GM18505 (cell line): ENCODE data around the gene TOM1L2.

Experiments
- ATAC-seq: cut with Tn5 transposase; IDR thresholded peaks from one replicate; pipeline ENCODE4 v1.9.1; 2021; ENCODE audit not compliant: unreplicated experiment
- POLR2A ChIP-seq: IDR thresholded peaks from 4 replicates; pipeline ENCODE4 v1.6.1; 2011; ENCODE audit warnings: borderline replicate concordance; ENCODE audit not compliant: insufficient read depth, insufficient read length; ENCODE audit errors: extremely low read depth

Gene TOM1L2

DNA sequence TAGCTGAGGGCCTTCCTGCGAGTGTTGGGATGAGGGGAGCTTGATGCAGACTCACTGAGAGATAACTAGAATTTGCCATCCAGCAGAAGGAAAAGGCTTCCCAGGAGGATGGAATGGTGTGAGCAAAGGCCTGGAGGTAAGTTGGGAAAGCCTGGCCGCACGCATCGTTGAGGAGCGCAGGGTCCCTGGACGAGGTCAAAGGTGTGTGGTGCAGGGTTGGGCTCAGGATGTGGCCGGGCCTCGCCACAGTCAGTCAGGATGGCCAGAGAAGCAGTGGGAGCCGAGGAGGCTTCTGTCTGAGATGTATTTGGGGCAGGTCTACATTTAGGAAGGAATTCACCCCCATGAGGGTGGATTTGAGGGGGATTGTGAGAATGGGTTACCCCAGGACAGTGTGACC is 16.9 kb upstream of the TOM1L2 start:
- no peak for ATAC-seq
- TF ChIP-seq POLR2A = no peak

- no peak for ATAC-seq
- TF ChIP-seq POLR2A = no peak
Measured at GRCh38 chr17:17988427-17988945, 16.3 kb upstream of the TOM1L2 start.

- no peak for ATAC-seq
- no peak for TF ChIP-seq POLR2A
Measured at GRCh38 chr17:17987901-17988300, 15.7 kb upstream of the TOM1L2 start.

- no peak for TF ChIP-seq POLR2A
- ATAC-seq = no peak
Measured at GRCh38 chr17:17987187-17987896, 15.1 kb upstream of the TOM1L2 start.

DNA sequence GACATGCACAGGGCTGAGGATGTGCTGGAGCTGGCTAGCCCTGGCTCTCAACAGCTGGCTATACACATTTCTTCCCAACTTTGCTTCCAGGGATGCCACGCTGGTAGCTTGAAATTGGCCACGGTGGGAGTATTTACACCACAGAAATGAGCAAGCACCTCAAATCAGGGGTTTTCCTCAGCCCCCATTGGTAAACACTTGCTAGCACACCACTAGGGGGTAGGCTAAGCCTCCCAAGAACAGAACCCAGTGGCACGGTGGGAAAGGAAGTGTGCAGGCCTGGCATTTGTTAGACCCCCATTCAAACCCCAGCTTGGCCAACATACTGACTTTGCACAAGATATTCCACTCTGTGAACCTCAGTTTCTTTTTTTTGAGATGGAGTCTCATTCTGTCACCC is 13.4 kb upstream of the TOM1L2 start:
- ATAC-seq = no peak
- no peak for TF ChIP-seq POLR2A

DNA sequence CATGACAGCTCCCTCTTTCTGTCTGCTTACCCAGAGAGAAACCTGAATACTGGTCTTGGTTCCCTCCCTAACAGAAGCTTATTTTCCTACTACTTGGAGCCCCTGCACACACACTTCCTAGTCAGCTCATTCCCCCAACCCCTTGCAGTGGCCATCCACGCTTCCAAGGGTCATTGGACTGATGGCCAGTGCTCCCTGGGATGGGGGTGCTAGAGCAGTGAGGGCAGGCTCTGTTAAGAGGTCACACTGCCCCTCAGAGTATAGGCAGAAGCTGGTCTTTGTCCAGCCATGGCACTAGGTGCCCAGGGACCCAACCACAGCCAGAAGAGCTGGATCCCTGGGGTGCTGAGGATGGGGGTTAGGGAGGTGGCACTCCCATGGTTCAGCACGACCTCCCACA is 13.0 kb upstream of the TOM1L2 start:
- no peak for ATAC-seq
- no peak for TF ChIP-seq POLR2A

DNA sequence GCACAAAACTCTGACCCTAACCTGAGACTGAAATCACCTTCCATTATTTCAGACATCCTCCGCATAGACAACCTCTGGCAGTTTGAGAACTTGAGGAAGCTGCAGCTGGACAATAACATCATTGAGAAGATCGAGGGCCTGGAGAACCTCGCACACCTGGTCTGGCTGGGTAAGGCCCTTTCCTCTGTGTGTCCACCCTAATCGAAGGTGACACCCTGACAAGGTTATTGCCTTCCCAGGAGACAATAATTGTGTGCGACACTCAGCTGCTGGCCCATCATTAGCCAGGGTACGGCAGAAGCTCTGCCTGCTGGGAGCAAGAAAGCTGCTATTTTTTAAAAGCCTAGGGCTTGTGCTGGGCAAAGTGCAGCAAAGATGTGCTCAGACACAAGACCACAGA is 11.6 kb upstream of the TOM1L2 start:
- TF ChIP-seq POLR2A = no peak
- no peak for ATAC-seq

- TF ChIP-seq POLR2A = no peak
- ATAC-seq = no peak
Measured at GRCh38 chr17:17983376-17983775, 11.2 kb upstream of the TOM1L2 start.

- no peak for ATAC-seq
- TF ChIP-seq POLR2A = no peak
Measured at GRCh38 chr17:17982801-17983200, 10.6 kb upstream of the TOM1L2 start.

DNA sequence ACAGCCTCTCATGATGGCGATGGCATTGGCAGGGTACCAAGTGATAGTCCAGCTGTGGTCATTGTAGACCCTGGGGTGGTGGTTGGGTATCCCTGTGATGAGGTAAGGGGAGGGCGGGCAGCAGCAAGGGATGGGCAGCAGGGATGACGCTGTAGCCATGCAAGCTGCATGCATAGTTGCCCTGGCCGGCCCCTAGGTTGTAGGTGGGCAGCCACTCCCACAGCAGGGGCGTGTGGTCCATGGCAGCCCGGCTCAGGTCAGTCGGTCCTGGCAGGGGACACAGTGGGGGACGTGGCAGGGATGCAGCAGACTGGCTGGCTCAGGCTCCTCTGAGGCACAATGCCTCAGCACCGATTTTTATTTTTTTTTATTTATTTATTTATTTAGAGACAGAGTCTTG is 9.1 kb upstream of the TOM1L2 start:
- no peak for TF ChIP-seq POLR2A
- no peak for ATAC-seq

- no peak for TF ChIP-seq POLR2A
- ATAC-seq = no peak
Measured at GRCh38 chr17:17979778-17980177, 7.6 kb upstream of the TOM1L2 start.

DNA sequence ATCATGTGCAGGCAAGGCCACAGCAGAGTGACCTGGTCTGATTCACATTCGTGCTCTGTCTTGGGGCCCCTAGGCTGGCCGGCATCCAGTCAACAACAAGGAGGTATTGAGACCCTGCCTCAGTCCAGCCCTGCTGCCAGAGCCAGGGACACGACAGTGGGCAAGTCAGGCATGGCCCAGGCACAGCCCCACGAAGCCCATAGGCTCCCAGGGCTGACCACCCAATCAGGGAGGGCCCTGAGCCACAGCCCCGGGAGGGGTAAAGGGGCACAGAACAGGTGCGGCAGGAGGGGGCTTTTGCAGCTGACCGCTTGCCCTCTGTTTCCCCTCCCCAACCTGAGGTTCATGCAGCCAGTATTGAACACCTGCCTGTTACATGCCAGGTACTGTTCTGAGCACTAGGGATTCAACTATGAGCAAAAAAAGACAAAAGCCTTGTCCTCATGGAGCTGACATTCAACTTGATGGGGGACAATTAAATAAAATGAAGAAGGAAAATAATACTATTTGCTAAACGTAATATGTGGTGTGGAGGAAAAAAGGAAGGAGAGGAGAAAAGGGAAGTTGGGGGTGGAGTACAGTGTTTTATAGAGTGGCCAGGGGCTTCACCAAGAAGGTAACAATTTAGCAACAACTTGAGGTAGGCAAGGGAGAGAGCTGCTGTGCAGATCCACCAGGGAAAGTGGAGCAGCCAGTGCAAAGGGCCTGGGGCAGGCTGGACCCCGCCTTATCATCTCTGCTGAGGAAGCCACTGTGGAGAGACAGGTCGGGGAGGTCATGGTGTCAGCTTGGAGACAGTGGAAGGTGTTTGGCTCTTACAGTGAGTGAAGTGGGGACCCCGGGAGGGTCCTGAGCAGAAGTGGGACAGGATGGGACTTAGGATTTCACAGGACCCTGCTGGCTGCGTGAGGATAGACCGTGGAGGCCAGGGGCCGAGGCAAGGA is 6.6 kb upstream of the TOM1L2 start:
- no peak for ATAC-seq
- TF ChIP-seq POLR2A = no peak

DNA sequence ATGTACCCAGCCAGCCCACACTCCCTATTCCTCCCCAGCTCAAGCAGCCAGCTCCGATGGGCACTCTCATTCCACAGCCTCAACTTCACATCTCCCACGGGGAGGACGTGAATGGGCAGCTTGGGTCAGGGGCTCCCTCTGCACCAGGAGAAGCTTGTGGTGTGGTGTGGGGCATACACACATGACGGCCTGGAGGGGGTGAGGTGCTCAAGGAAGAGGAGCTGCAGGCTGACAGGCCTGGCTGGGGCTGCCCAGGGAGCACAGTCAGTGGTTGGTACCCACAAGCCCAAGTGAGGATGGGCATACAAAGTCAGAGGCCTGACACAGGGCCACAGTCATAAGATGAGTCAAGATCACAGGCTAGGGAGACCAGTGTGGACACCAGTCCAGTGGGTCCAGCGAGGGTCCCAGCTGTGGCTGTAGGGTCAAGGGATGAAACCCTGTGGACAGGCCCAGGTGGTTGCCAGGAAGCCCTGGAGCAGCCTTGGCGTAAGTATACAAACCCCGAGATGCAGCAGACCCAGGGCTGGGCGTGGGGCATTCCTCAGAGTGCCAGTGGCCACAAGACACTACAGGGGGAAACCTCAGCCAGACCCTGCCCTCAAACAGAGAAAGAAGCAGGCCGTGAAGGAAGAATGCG is 4.9 kb upstream of the TOM1L2 start:
- ATAC-seq = no peak
- TF ChIP-seq POLR2A = no peak

DNA sequence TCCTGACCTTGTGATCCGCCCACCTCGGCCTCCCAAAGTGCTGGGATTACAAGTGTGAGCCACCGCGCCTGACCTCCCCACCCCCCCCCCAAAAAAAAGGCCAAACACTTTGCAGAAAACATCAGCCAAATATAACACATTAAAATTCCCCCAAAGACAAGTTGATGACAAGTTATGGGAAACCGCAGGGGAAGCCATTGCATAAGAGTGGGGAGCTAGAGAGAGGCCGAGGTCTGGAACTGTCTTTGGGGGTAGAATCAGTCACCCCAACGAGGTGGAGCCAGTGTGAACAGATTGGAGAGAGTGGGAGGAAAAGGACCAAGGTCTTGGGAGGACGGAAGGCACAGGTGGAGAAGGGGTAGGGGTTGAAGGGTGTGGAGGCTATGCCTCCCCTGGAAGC is 3.2 kb upstream of the TOM1L2 start:
- no peak for TF ChIP-seq POLR2A
- no peak for ATAC-seq

DNA sequence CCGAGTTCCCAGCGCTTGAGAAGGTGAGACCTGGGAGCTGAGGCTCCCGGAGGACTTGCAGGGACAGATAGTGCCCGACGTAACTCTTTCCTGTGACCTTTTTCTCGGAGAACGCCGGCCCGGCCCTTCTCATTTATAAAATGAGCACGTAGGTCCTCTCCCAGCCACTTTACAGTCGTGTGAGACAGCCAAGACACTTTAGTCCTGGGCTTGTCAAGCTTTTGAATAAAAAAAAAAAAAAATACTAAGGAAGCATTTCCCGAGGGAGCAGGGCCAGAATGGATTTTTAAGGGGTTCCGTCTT is 703 bp upstream of the TOM1L2 start:
- ATAC-seq = no peak
- TF ChIP-seq POLR2A = no peak
